ENCODE data around the gene LRRC61. TPM values are rescaled to one million over a fixed set of nuclear protein-coding genes. Genes with fewer than 3 reads are reported as not detected.

Gene LRRC61
- total and polyA plus RNA-seq, 2 of the 13 experiments (the other 11 are each of a cell fraction or from before 2014, with no cell fraction given) = 33.0 to 34.8 TPM

DNA sequence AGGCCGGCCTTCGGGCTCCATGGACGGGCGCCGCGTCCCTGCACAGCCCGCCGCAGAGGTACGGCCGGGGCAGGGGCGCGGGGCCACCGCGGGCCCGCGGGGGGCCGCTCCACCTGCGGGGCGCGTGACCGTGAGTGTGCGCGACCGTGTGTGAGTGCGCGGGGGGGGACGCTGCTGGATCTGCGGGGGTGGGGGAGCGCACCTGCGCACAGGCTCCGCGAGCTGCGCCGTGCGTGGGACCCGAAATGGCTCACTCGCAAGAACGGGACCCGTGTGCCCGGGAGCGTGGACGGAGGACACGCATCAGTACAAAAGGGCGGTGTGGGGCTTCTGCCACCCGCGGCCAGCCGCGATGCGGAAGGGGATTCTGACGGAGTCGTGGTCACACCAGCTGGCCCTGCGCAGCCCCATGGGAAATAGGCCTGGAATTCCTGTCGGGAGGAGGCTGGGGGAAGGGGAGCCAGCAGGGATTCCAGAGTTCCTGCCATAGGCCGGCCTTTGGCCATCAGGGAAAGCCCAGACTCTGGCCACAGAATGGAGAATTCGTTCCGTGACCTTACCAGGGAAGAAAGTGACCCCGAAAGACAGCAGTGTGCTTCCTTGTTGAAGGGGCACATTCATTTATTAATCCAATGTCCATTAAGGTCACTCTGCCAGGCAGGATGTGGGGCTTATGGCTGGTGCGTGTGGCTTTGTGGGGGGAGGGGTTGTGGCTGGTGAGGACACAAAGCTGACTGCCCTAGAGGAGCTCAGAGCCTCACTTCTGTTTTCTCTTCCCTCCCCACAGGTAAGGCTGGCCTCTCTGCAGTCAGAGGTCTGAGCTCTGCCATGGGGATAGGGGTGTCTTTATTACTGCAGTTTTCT, 46.0 kb downstream of the LRRC61 start (continued):
- TF ChIP-seq TGIF2 (CRISPR knock-in tag; IDR thresholded peaks at IDR 0.05) (peak; percentile 3; the same call in 1 of the 2 replicates), ASH2L (IDR thresholded peaks at IDR 0.05; ENCODE audit: insufficient read length, low read depth, low read length) (peak; percentile 22), NR2F1 (CRISPR knock-in tag; IDR thresholded peaks at IDR 0.05) (no peak), SAP130 (CRISPR knock-in tag; IDR thresholded peaks at IDR 0.05; ENCODE audit: low read depth) (peak; percentile 65), KLF16 (CRISPR knock-in tag; IDR thresholded peaks at IDR 0.05) (no peak), LCORL (IDR thresholded peaks at IDR 0.05) (no peak), LCORL (CRISPR knock-in tag; IDR thresholded peaks at IDR 0.05) (no peak), ZNF761 (CRISPR knock-in tag; conservative IDR thresholded peaks at IDR 0.05) (no peak; the same call in 1 of the 2 replicates), KAT7 (CRISPR knock-in tag; IDR thresholded peaks at IDR 0.05; ENCODE audit: borderline replicate concordance) (peak; percentile 29; the same call in 1 of the 2 replicates), GTF2F1 (IDR thresholded peaks at IDR 0.05; ENCODE audit: low read length) (no peak), ZBTB3 (CRISPR knock-in tag; IDR thresholded peaks at IDR 0.05; ENCODE audit: borderline replicate concordance, low read depth) (no peak), HMGA1 (CRISPR knock-in tag; conservative IDR thresholded peaks at IDR 0.05) (no peak)
- TF ChIP-seq, protein P1, sequence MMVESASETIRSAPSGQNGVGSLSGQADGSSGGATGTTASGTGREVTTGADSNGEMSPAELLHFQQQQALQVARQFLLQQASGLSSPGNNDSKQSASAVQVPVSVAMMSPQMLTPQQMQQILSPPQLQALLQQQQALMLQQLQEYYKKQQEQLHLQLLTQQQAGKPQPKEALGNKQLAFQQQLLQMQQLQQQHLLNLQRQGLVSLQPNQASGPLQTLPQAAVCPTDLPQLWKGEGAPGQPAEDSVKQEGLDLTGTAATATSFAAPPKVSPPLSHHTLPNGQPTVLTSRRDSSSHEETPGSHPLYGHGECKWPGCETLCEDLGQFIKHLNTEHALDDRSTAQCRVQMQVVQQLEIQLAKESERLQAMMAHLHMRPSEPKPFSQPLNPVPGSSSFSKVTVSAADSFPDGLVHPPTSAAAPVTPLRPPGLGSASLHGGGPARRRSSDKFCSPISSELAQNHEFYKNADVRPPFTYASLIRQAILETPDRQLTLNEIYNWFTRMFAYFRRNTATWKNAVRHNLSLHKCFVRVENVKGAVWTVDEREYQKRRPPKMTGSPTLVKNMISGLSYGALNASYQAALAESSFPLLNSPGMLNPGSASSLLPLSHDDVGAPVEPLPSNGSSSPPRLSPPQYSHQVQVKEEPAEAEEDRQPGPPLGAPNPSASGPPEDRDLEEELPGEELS (CRISPR knock-in tag; IDR thresholded peaks at IDR 0.05) = no peak
- TF ChIP-seq, protein P2, sequence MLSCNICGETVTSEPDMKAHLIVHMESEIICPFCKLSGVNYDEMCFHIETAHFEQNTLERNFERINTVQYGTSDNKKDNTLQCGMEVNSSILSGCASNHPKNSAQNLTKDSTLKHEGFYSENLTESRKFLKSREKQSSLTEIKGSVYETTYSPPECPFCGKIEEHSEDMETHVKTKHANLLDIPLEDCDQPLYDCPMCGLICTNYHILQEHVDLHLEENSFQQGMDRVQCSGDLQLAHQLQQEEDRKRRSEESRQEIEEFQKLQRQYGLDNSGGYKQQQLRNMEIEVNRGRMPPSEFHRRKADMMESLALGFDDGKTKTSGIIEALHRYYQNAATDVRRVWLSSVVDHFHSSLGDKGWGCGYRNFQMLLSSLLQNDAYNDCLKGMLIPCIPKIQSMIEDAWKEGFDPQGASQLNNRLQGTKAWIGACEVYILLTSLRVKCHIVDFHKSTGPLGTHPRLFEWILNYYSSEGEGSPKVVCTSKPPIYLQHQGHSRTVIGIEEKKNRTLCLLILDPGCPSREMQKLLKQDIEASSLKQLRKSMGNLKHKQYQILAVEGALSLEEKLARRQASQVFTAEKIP (CRISPR knock-in tag; IDR thresholded peaks at IDR 0.05; ENCODE audit: borderline replicate concordance) = no peak
- TF ChIP-seq, protein P3, sequence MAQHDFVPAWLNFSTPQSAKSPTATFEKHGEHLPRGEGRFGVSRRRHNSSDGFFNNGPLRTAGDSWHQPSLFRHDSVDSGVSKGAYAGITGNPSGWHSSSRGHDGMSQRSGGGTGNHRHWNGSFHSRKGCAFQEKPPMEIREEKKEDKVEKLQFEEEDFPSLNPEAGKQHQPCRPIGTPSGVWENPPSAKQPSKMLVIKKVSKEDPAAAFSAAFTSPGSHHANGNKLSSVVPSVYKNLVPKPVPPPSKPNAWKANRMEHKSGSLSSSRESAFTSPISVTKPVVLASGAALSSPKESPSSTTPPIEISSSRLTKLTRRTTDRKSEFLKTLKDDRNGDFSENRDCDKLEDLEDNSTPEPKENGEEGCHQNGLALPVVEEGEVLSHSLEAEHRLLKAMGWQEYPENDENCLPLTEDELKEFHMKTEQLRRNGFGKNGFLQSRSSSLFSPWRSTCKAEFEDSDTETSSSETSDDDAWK (CRISPR knock-in tag; IDR thresholded peaks at IDR 0.05) = no peak
- TF ChIP-seq, protein P4, sequence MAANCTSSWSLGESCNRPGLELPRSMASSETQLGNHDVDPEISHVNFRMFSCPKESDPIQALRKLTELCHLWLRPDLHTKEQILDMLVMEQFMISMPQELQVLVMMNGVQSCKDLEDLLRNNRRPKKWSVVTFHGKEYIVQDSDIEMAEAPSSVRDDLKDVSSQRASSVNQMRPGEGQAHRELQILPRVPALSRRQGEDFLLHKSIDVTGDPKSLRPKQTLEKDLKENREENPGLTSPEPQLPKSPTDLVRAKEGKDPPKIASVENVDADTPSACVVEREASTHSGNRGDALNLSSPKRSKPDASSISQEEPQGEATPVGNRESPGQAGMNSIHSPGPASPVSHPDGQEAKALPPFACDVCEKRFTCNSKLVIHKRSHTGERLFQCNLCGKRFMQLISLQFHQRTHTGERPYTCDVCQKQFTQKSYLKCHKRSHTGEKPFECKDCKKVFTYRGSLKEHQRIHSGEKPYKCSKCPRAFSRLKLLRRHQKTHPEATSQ (CRISPR knock-in tag; IDR thresholded peaks at IDR 0.05; ENCODE audit: borderline replicate concordance) = no peak
- TF ChIP-seq, protein P5, sequence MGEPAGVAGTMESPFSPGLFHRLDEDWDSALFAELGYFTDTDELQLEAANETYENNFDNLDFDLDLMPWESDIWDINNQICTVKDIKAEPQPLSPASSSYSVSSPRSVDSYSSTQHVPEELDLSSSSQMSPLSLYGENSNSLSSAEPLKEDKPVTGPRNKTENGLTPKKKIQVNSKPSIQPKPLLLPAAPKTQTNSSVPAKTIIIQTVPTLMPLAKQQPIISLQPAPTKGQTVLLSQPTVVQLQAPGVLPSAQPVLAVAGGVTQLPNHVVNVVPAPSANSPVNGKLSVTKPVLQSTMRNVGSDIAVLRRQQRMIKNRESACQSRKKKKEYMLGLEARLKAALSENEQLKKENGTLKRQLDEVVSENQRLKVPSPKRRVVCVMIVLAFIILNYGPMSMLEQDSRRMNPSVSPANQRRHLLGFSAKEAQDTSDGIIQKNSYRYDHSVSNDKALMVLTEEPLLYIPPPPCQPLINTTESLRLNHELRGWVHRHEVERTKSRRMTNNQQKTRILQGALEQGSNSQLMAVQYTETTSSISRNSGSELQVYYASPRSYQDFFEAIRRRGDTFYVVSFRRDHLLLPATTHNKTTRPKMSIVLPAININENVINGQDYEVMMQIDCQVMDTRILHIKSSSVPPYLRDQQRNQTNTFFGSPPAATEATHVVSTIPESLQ (CRISPR knock-in tag; conservative IDR thresholded peaks at IDR 0.05) = no peak
- TF ChIP-seq, protein P6, sequence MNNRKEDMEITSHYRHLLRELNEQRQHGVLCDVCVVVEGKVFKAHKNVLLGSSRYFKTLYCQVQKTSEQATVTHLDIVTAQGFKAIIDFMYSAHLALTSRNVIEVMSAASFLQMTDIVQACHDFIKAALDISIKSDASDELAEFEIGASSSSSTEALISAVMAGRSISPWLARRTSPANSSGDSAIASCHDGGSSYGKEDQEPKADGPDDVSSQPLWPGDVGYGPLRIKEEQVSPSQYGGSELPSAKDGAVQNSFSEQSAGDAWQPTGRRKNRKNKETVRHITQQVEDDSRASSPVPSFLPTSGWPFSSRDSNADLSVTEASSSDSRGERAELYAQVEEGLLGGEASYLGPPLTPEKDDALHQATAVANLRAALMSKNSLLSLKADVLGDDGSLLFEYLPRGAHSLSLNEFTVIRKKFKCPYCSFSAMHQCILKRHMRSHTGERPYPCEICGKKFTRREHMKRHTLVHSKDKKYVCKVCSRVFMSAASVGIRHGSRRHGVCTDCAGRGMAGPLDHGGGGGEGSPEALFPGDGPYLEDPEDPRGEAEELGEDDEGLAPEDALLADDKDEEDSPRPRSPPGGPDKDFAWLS (CRISPR knock-in tag; IDR thresholded peaks at IDR 0.05; ENCODE audit: borderline replicate concordance) = no peak

Measured in HepG2 (cell line).